EH (cell line): ENCODE measurements around the gene FNDC3A.
"Not testable (repeated sequence)": the region's sequence is repeated elsewhere in the genome, so short reads cannot be mapped to it uniquely, and the experiment has no call there.

Source experiments
- DNase-seq: peaks from one replicate; pipeline ENCODE4 v3.0.0-alpha.2; 2015; ENCODE audit warnings: low read depth

Gene FNDC3A

DNA sequence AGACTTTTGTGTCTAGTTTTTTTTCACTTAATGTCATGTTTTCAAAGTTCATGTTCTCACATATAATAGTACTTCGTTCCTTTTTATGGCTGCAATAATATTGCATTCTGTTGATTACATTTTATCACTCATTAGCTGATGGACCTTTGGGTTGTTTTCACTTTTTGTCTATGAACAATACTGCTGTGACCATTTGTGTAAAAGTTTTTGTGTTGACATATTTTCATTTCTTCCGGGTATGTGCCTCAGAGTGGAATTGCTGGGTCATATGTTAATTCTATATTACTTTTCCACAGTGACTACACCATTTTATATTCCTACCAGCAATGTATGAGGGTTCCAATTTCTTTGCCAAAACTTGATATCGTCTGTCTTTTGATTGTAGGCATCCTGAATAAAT, 158.6 kb downstream of the FNDC3A start:
- no peak for DNase-seq

DNA sequence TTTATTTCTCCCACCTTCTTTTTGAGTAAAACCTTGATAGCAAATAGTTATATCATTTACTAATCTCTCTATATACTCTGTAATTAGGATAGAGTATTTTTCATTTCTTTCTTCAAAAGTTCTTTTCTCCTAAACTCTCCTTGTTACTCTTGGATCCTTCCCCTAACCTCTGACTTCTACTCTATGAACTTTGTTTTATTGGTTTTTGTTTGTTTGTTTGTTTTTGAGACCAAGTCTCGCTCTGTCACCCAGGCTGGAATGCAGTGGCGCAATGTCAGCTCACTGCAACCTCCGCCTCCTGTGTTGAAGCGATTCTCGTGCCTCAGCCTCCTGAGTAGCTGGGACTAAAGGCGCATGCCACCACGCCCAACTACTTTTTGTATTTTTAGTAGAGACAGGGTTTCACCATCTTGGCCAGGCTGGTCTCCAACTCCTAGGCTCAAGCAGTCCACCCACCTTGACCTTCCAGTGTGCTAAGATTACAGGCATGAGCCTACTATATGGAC, 161.5 kb downstream of the FNDC3A start:
- not testable (repeated sequence) for DNase-seq

DNA sequence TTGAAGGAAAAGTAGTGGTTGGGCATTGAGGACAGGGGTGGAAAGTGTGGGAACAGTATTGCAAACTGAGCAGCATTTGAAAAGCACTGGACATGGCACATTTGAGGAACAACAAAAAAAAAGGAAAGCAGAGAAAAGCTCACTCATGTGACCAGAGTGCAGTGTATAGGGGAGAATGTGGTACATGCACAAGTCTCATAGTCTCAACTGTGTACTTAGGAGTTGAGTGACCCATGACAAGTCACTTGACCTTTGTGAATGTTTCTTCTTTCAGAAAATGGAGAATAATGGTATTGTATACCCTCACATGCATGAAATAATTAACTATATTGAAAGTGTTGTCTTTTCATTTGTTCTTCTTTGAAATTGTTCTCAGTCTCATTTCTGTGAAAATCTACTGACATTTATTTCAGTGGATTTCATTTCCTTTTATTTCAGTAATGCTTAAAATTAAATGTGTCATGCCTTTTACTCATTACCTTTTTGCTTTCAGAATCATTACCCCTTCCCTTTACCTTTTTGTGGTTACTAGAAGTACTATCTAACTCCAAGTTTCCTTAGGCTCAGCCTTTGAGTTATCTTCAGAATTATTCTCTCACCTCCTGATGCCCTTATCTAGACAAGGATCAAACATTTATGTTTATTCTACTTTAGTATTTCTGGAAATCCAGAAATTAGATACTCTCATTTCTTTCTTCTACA, 165.3 kb downstream of the FNDC3A start:
- no peak for DNase-seq

DNA sequence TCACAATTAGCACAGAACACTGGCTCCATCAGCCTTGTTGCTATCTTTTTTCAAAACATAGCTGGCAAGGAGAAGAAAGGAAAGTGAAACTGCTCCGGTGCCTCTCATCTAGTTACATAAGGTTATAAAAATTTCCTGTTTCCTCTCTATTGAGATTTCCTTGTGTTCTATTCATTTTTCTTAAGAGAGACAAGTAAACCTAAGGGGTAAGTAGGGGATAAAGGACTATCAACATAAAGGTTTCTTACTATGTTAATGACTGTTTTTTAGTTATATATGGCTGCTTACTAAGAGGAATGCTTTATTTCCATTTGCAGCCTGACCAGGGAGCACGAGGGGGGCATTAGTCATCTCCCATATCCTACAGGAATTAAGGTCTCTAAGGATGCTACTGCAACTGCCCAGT, 171.2 kb downstream of the FNDC3A start:
- peak; percentile 74 for DNase-seq

DNA sequence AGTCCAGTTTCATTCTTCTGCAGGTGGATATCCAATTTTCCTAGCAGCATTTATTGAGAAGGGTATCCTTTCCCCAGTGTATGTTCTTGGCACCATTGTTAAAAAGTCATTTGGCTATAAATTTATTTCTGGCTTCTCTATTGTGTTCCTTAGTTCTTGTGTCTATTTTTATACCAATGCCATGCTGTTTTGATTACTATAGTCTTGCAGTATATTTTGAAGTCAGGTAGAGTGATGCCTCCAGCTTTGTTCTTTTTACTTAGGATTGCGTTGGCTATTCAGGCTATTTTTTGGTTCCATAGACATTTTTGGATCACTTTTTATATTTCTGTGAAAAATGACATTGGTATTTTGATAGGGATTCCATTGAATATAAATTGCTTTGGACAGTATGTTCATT, 172.7 kb downstream of the FNDC3A start:
- no peak for DNase-seq

DNA sequence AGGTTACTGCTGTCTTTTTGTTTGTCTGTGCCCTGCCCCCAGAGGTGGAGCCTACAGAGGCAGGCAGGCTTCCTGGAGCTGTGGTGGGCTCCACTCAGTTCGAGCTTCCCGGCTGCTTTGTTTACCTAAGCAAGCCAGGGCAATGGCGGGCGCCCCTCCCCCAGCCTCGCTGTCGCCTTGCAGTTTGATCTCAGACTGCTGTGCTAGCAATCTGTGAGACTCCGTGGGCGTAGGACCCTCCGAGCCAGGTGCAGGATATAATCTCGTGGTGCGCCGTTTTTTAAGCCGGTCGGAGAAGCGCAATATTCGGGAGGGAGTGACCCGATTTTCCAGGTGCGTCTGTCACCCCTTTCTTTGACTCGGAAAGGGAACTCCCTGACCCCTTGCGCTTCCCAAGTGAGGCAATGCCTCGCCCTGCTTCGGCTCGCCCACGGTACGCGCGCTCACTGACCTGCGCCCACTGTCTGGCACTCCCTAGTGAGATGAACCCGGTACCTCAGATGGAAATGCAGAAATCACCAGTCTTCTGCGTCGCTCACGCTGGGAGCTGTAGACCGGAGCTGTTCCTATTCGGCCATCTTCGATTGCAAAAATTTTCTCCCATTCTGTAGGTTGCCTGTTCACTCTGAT, 182.4 kb downstream of the FNDC3A start:
- DNase-seq = not testable (repeated sequence)

DNA sequence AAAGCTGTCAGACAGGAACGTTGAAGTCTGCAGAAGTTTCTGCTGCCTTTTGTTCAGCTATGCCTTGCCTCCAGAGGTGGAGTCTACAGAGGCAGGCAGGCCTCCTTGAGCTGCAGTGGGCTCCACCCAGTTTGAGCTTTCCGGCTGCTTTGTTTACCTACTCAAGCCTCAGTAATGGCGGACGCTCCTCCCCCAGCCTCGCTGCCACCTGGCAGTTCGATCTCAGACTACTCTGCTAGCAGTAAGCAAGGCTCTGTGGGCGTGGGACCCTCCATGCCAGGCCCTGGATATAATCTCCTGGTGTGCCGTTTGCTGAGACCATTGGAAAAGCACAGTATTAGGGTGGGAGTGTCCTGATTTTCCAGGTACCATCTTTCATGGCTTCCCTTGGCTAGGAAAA, 187.4 kb downstream of the FNDC3A start:
- not testable (repeated sequence) for DNase-seq

DNA sequence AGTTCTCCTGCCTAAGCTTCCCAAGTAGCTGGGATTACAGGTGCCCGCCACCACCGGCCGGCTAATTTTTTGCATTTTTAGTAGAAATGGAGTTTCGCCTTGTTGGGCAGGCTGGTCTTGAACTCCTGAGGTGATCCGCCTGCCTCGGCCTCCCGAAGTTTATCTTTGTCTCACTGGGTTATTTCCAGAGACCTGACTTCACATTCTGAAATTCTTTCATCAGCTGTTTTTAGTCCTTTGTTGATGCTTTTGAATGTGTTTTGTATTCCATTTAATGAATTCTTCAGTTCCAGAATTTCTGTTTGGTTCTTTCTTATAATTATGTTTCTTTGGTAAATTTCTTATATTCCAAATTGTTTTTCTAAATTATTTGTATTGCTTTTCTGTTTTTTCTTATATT, 189.0 kb downstream of the FNDC3A start:
- DNase-seq = no peak

DNA sequence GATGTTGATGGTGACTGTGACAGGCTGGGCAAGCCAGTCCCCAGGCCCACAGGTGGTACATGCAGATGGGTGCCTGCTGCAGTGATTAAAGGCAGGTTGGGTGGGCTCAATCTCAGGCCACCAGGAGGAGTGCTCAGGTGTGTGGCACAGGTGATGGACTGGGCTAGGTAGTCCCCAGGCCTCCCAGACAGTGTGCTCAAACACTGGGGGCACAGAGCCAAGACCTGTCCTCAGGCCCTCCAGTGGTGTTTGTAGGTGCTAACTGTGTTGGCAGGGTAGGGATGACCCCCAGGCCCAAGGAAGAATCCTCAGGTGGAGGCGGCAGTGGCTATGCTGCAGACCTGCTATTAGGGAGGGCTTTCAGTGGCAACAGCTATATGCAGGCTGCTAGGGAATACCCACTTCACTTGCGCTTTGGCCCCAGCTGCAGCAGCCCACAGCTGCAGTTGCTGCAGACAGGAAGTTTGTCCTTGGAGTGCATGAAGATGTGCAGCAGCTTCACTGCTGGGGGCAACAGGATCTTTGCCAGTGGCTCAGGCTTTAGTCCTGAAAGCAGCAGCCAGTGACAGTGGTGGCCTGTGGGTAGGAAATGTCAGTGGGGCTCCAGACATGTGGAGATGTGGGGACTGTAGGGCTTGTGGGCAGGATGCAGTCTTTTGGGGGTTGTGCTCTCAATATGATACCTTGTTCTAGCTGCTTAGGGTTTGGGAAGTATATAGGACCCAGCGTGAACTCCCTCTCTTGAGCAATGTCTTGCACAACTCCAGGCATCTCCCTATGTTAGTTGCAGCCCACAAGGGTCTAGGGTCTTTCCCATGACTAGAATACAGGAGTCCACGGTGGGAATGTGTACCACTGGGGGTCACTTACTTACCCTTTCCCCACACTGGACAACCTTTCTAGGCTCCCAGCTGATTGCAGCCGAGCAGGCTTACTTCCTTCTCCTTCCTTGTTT, 190.4 kb downstream of the FNDC3A start:
- DNase-seq = no peak

DNA sequence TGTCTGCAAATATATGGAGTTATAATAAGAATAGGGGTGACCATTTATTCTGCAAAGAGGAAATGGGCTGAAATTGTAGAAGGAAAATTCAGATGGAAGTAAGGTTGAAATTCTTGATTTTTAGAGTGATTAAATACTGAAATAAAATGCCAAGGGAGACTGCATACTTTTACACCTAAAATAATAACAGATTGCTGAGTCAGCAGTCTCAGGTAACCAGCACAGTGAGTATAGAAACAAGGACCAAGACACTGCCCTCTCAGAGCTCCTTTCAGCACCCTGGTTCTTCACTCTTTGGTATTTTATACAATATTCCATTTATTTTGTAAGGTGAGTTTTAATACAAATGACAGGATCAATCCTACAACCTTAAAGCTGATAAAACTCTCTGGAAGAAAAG, 195.6 kb downstream of the FNDC3A start:
- no peak for DNase-seq

DNA sequence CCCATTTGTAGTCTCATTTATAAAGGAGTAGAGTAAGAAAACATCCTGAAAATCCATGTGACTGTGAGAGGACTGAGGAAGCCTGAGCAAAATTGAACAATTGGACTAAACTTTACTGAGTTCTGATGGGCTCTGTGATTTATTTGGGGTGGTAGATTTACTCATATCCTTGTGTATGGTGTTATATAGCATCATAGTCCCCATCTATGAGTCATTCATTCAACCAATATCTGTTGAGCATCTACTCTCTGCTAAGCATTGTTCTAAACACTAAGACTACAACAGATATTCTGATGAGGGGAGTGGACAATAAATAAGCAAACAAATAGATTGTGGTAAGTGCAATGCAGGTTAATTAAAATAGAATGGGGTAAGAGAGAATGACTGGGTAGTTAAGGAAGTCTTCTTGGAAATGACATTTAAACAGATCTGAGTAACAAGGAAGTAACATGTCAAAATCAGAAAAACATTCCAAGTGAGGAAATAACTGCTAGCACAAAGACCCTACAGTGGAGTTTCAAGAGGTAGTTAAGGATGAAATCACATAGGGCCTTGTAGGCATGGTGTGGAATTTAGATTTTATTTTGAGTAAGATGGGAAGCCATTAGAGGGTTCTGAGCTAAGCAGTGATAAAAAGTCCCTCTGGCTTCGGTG, 208.1 kb downstream of the FNDC3A start:
- peak; percentile 3 for DNase-seq

DNA sequence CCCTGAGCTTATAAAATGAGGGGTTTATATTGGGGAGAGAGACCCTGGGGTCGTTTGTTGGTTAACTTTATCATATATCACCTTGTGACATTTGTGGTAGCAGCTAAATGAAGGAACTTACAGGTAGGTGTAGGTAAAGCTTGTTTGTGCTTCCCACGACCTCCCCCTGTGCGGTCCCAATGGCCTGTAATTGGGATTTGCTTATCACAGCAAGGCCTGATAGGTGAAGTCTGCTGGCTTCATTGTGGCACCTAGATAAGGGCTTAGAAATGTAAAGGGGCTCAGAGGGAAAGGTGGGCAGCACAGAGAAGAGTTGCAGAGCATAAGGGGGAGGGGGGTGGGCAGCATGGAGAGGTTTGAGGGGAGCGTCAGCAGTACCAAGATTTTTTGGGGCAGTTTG, 208.9 kb downstream of the FNDC3A start:
- no peak for DNase-seq

DNA sequence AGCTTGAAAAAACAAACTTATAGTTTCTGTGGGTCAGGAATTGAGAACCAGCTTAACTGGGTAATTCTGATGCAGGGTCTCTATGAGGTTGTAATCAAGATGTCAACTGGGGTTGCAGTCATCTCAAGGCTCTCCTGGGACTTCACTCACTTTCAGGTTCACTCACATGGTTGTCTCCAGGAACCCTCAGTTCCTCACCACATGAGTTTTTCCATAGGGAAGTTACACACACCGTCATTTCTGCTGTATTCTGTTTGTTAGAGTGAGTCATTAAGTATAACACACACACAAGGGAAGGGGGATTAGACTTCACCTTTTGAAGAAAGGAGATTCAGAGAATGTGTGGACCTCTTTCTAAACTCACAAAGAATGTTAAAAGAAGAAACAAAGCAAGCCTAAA, 209.6 kb downstream of the FNDC3A start:
- no peak for DNase-seq

DNA sequence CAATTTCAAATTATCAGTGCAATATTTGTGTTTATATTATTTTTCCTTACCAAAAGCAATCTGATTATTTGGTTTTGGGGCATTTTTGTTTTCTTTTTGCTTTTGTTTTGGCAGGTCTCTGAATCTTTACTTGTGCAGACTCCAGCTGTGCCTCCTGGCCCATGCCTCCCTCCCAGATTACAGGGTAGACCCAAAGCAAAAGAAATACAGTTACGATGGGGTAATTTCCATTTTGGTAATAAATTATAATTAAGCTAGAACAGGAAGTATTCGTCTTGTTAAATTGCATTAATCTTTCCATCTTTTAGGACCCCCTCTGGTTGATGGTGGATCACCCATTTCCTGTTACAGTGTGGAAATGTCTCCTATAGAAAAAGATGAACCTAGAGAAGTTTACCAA, 215.2 kb downstream of the FNDC3A start:
- no peak for DNase-seq

DNA sequence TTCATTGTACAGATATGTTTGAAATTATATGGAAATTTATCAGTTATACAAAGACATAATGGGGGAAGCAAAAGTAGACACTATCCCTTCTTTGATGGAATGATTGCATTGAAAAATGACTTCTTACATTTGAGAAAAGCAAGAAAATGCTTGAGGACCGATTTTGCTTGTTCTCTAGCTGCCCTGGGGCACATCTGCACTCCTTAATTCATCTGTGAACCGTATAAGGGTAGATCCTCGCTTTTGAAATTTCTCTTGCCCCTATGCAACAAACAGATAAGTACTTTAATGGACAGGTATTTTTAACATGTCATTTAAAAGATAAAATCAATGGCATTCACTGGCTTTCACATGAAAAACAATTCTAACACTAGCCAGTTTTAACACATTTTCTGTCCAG, 230.9 kb downstream of the FNDC3A start:
- no peak for DNase-seq

DNA sequence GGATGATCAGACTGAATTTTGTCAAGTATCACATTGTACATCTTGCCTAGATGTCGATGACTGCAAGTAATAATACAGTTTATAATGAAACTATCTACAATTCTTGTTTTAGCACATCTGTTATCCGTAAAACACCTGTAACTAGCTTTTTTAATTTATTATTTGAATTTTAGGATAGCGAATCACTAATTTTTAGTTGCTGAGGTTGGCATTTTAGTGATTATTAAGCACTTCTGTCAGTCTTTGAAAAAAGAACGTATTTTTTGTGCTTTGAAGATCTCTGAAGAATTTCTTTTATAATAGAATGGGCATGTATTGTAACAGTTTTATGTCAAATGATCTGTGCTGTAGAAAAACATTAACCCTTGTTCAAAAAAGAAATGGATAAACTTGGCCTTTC, 232.9 kb downstream of the FNDC3A start:
- DNase-seq = no peak

DNA sequence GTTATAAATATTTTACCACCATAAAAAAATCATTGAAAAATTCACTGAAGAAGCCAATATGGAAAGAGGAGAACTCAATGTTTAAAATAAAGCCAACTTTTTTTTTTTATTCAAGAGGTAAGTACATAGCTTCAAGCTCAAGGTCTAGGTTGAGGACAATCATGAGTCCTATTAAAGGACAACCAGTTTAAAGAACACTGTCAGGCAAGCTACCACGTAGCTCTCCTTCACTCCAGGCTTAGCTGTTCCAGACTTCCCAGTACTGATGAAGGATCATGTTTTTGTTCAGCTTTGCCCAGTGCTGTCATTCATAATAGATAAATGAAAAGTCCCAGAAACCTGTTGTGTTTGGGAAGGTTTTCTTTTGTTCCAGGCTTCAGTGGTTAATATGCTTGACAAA, 234.4 kb downstream of the FNDC3A start:
- no peak for DNase-seq

DNA sequence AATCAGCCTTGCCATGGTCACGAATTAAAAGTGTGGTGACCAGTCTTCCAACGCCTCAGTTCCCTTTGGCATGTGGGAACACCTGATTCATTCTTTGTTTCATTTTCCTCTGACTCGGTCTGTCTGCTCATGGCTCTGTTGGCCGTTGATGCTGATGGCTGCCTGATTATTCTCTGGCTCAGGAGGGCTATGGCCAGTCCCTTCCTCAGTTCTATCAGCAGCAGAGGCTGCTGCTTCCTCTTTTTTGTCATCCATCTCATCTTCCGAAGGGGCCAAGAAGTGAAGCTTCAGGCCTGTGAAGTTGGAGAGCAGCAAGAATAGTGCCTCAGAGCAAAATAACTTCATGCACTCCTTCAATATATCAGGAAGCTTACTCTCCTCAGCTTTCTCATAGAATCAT, 235.0 kb downstream of the FNDC3A start:
- DNase-seq = no peak

DNA sequence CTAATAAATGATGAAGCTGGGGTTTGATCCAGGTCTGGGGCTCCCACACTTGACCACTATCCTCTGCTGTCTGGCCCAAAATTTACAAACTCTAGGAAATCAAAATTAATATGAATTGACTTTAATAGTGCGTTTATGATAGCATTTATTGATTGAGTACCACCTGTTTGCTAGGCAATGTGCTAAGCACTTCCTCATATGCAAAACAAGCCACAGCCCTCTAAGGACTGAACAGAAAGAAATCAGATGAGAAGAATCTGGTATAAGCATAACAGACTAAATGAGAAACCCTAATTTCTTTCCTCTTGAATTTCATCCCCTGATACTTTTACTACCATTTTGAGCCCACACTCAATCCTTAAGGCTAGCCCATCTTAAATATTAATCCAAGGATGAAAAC, 237.8 kb downstream of the FNDC3A start:
- DNase-seq = no peak

DNA sequence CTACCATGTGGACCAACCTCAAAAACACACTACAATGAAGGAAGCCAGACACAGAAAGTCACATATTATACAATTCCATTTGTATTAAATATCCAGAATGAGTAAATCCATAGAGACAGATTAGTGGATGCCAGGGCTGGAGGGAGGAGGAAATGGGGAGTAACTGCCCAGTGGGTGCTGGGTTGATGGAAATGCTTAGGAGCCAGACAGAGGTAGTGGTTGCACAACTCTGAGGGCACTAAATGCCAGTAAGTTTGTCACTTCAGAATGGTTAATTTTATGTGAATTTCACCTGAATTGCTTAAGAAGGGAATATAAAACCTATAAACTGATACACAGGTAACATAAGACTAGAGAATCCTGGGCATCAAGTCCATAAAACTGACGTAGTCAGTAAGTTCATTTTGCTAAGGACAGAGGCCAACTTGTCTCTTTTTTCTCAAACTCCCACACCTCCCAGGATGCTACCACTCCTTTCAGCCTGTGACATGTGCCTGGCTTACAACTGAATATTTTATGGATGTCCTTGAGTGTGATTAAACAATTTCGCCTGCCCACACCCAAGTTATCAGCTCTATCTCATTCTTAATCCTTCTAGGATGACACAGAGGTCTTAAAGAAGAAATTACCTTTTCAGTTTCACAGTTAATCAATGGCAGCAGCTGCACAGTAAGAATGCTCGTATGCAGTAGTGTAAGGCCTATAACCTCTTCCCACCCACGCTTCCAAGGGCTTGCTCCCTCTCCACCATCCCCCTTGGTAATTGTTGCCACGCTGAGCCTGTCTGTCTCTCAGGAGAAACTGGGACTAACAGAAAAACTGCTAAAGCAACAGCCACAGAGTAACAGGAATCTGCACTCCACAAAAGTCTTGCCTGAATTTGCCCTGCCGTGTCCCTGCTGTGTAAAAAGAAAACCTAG, 238.5 kb downstream of the FNDC3A start:
- no peak for DNase-seq

DNA sequence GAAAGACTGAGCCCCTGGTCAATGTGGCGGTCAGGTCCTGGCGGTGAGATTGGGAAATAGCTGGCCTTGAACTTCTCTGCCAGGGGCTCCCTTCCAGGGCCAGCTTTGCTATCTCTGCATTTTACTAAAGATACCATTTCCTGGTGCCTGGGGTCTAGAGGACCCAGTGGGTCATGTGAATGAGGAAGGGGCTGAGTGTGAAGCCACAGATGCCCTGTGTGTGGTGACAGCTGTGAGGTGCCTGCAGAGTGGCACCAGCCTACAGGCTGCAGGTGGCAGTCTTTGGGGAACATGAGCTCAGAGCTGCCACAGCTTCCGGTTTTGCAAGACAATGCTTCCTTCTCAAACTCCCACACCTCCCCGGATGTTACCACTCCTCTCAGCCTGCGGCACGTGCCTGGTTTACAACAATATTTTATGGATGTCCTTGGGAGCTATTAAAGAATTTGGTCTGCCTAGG, 239.2 kb downstream of the FNDC3A start:
- DNase-seq = peak; percentile 36
